Aorta (tissue), 5 donors: ENCODE data around the gene ZSCAN26. TPM values are rescaled to one million over a fixed set of nuclear protein-coding genes. Genes with fewer than 3 reads are reported as not detected.

Experiments used
- ATAC-seq: fragments of 200-7000 bp; cut with Tn5 transposase; one replicate; pipeline ENCODE4 v1.9.1; 2022; ENCODE audit warnings: moderate library complexity; ENCODE audit not compliant: low FRiP score
- DNase-seq, 2 donors: peaks; one replicate each; pipeline ENCODE4 v3.0.0-alpha.2; 2020
- H3K27ac ChIP-seq, 2 donors: one replicate each; pipeline ENCODE4 v1.5.1; 2013; ENCODE audit warnings: low read length in 2 of 2, mild to moderate bottlenecking in 2 of 2, moderate library complexity in 2 of 2, control low read depth in 1 of 2, inconsistent platforms in 1 of 2, low read depth in 1 of 2
- H3K27me3 ChIP-seq, 2 donors: one replicate each; pipeline ENCODE4 v1.6.1; 2013; ENCODE audit warnings: control low read depth in 1 of 2, low read length in 1 of 2, mild to moderate bottlenecking in 1 of 2, moderate library complexity in 1 of 2; ENCODE audit not compliant: insufficient read depth in 2 of 2, control insufficient read depth in 1 of 2
- H3K36me3 ChIP-seq, 2 donors: one replicate each; pipeline ENCODE4 v1.6.1; 2013; ENCODE audit warnings: control low read depth in 1 of 2, low read length in 1 of 2, mild to moderate bottlenecking in 1 of 2; ENCODE audit not compliant: insufficient read depth in 2 of 2, control insufficient read depth in 1 of 2
- H3K4me1 ChIP-seq, 2 donors: one replicate each; pipeline ENCODE4 v1.6.1; 2013; ENCODE audit warnings: low read length in 2 of 2, control low read depth in 1 of 2, mild to moderate bottlenecking in 1 of 2, moderate library complexity in 1 of 2; ENCODE audit not compliant: insufficient read depth in 2 of 2, control insufficient read depth in 1 of 2
- H3K4me3 ChIP-seq, 2 donors: one replicate each; pipeline ENCODE4 v1.5.1; 2013; ENCODE audit warnings: low read length in 2 of 2, control low read depth in 1 of 2, mild to moderate bottlenecking in 1 of 2
- H3K9me3 ChIP-seq: one replicate; pipeline ENCODE4 v1.6.1; 2013; ENCODE audit warnings: mild to moderate bottlenecking, low read length; ENCODE audit not compliant: control insufficient read depth
- WGBS, 2 donors: extraction: QIAGEN DNeasy Blood & Tissue Kit; methylation state at CpG; one replicate each; pipeline ENCODE4 v1.1.7; 2013; 5-methylcytosine and 5-hydroxymethylcytosine counted together
- intact Hi-C, 2 donors: fragments of 100-400 bp; cut with DNase I; formaldehyde crosslinking; loops; one replicate each; pipeline versions ENCODE4 v1.14.2 to v1.15.0; 2022
- polyA plus RNA-seq, 2 donors: library from polyadenylated mRNA; stranded (reverse); fragments of 200-250 nt; gene quantifications; one replicate each; pipeline ENCODE4 v1.2.3, GENCODE V29; 2013
- total RNA-seq, 2 donors: library from RNA; stranded (reverse); fragmentation: NEBNext Ultra II Directional; extraction: Animal tissue kit (Norgen Biotek cat#: 25700); gene quantifications; one replicate each; pipeline ENCODE4 v1.2.1, GENCODE V29; 2021
- donor health status: healthy with polysubstance abuse.
- donor health status: Bipolar disorder and iron deficiency.
- donor health status: DM: no; HTN: no; CAD: no.
- donor health status: DM: no; HTN: no; CAD: no.
- donor health status: DM: yes; HTN: yes; CAD: no.

Gene ZSCAN26
- total and polyA plus RNA-seq, 4 donors, result 15.7 to 22.8 (median 16.0) TPM

DNA sequence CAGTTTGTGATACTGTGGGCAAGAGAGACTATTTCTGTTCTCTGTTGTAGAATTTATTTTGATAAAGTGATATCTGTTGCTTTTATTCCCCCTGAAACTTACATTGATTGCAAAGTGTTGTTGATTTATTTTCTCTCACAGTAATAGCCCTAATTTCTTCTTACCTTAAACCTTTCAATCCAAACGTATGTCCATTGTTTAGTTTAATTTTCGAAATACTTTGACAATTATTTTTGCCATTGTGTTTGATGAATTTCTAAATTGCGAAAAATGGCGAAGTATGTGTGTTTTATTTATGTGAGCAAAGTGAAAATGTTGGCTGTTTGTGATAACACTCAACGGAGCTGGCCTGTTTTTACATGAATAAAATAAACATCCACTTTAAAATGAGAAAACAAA lies 381 bp upstream of the ZSCAN26 start:
- Histone ChIP-seq H3K9me3 (no peaks in the 10 kb centered on the region), H3K4me1 (peaks cover 0 to 3% of the 10 kb centered on the region in 2 donors), H3K27ac (no peak overlapping the region), H3K36me3 (no peaks in the 10 kb centered on the region), H3K4me3 (peak overlapping the region; percentile 72 to 77), H3K27me3 (no peaks in the 10 kb centered on the region)
- DNase-seq (no peak), ATAC-seq (no peak)
- WGBS, 2 donors, result 4 to 5% methylated on average over 5 of the region's 5 CpGs
- intact Hi-C loops, result loop anchor here in 1 of 2 donors (5.0 kb wide), 2 partner anchors 39 to 71 kb away; partner anchors contain the start of genes ZSCAN31 and ZSCAN9

DNA sequence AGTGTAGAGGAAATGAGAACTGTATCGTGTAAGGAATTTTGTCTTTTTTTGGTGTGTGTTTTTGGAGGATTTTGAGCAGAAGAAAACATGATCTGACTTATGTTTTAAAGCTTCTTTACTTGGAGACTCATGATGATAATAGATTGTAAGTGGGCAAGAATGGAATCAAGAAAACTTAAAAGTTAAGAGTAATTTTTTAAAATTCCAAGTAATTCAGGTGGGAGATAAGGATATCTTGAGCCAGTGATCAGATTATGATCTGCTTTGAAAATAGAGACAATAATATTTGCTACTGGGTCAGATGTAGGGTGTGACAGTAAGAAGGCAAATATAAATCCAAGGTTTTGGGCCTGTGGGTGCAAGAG lies 734 bp downstream of the ZSCAN26 start:
- H3K27ac ChIP-seq, result no peak overlapping the region
- DNase-seq (no peak), ATAC-seq (no peak)
- 0 to 4% methylated on average over 1 of the region's 1 CpG for WGBS, 2 donors
- peaks cover 0 to 7% of the 10 kb centered on the region in 2 donors for H3K36me3 ChIP-seq
- peak overlapping the region; percentile 67 to 72 for H3K4me3 ChIP-seq
- H3K9me3 ChIP-seq, result no peaks in the 10 kb centered on the region
- H3K4me1 ChIP-seq, result peaks cover 0 to 3% of the 10 kb centered on the region in 2 donors
- intact Hi-C loops, result loop anchor here in 1 of 2 donors (5.0 kb wide), 2 partner anchors 40 to 70 kb away; partner anchors contain the start of genes ZSCAN31 and ZSCAN9
- no peaks in the 10 kb centered on the region for H3K27me3 ChIP-seq

DNA sequence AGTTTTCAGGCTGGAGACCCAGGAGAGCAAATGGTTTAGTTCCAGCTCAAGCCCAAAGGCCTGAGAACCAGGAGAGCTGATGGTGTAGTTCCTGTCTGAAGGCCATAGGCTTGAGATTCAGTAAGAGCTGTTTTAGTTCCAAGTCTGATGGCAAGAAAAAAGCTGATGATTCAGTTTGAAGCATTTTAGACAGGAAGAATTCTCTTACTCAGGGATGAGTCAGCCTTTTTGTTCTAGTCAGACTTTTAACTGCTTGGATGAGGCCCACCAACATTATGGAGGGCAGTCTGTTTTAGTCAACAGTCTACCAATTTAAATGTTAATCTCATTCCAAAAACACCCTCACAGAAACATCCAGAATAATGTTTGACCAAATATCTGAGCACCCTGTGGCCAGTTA lies 2.5 kb downstream of the ZSCAN26 start:
- DNase-seq, result no peak
- Histone ChIP-seq H3K9me3 (no peaks in the 10 kb centered on the region), H3K36me3 (peaks cover 4 to 9% of the 10 kb centered on the region in 2 donors), H3K27ac (no peak overlapping the region), H3K27me3 (no peaks in the 10 kb centered on the region), H3K4me1 (peaks cover 0 to 3% of the 10 kb centered on the region in 2 donors), H3K4me3 (no peak overlapping the region)
- ATAC-seq, result no peak
- intact Hi-C loops, result loop anchor here in 1 of 2 donors (5.0 kb wide), 2 partner anchors 42 to 68 kb away; partner anchors contain the start of genes ZSCAN31 and ZSCAN9

DNA sequence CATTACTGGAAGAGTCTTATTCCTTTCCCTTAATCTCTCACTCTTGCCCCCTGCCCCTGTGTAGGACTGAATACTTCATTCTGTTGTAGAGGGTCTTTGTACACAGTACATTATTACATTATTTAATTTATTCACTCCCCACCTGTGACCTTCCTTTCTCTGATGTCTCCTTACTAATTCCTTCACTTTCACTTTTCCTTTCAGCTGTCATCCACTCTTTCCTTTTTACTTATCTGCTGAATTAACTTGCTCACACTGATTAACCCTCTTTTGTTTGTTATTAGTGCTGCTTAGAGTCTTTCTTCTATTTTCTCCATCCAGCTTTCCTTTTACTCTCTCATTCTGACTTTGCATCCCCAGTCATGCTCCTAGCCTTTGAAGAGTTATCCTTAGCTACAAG lies 7.9 kb downstream of the ZSCAN26 start:
- H3K36me3 ChIP-seq, result peaks cover 17% of the 10 kb centered on the region in 2 donors
- H3K9me3 ChIP-seq, result peaks cover 3% of the 10 kb centered on the region
- H3K27ac ChIP-seq, result no peak overlapping the region
- H3K4me3 ChIP-seq, result no peak overlapping the region
- intact Hi-C loops, result no loop called here
- DNase-seq (no peak), ATAC-seq (no peak)
- no peaks in the 10 kb centered on the region for H3K27me3 ChIP-seq
- no peaks in the 10 kb centered on the region for H3K4me1 ChIP-seq

DNA sequence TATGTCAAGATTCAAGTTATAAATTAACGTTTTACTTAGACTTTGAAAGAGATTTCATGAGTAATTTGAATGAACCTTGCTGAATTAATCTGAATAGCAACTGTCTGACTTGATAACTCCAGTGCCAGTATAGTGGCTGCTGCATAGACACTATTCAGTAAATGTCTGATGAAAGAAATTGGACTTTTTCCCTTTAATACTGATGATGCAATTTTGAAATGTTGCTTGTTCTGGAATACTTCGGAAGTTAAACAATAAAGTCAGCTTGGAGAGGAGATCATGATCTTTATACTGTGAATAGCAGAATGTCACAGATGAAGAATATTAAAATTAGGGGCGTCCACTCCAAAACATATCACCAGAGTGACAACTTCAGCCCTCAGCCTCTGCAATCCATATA lies 10.8 kb downstream of the ZSCAN26 start:
- intact Hi-C loops, result no loop called here
- peaks cover 0 to 2% of the 10 kb centered on the region in 2 donors for H3K4me1 ChIP-seq
- H3K27me3 ChIP-seq, result no peaks in the 10 kb centered on the region
- 71 to 73% methylated on average over 3 of the region's 3 CpGs for WGBS, 2 donors
- no peak overlapping the region for H3K4me3 ChIP-seq
- DNase-seq (no peak), ATAC-seq (no peak)
- H3K36me3 ChIP-seq, result peaks cover 9 to 17% of the 10 kb centered on the region in 2 donors
- H3K27ac ChIP-seq, result no peak overlapping the region
- H3K9me3 ChIP-seq, result peaks cover 3% of the 10 kb centered on the region

DNA sequence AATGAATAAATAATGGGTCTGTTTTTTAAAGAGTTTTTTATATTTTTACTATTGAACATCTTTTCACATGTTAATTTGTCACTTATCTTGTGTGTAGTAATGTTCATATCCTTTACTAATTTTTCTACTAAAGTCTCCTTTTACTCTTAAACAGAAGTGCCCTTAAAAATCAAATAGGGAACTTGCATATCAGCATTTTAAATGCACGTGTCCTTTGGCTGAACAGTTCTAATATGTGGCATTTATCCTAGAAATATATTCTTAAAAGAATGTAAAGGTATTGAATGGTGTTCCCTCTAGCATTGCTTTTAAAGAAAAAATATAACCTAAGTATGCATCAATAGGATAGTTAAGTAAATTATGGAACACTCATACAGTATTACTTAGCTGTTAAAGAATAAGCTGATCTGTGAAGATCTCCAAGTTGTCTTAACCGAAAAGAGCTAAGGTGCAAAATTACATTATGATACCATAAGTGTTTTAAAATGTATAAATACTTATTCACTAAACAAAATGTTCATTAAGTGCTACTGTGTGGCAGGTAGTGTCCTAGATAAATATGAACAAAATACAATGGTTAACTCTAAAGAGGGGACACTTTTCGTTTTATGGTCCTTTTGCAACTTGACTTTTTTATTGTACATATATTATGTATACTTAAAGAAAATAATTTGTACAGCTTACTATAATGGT lies 13.8 kb downstream of the ZSCAN26 start:
- intact Hi-C loops, result loop anchor here (5.0 to 10.0 kb wide), 3 partner anchors 47 to 77 kb away; partner anchors contain the start of gene ZKSCAN3 (in 1 of the 2)
- no peak overlapping the region for H3K27ac ChIP-seq

DNA sequence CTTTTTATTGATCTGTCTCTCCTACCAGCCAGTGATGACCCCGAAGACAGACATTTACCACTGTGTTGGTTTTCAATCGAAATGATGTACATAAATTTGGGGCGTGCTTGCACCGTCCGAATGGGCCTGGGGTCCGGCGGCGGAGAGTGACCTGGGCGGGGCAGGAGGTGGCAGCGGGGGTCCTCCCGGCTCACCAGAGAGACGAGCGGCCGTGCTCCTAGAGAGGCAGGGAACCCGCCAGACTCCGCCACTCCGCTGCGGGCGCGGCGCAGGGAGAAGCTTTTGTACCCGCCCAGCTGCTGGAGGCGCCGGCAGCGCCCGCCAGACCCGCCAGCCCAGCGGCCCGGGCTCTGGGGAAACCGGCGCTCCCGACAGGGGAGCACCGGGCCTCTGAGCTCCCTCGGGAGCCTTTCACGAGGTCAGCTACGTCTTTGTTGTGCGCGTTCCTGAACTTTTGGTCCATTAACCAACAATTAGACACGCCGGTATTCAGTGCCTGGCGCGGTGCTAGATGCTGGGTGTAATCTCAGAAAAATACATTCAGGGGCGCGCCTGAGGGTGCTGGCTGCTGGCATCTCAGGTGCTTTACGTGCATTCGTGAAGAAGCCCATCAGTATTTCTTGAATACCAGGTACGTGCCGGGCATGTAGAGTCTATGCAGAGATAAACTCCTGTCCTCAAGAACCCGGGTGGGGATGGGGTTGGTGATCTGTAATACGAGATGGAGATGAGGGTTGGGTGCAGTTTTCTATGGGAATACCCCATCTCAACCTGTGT lies 14.5 kb downstream of the ZSCAN26 start, which contains the start of gene PGBD1:
Gene PGBD1, plus strand, starts transcription at position 285 of the 777 bp plus-strand sequence. CDS start 2,242 bp downstream, outside the sequence.
- intact Hi-C loops, result loop anchor here (5.0 to 10.0 kb wide), 3 partner anchors 46 to 76 kb away; partner anchors contain the start of gene ZKSCAN3 (in 1 of the 2)
- H3K27me3 ChIP-seq, result no peaks in the 10 kb centered on the region
- no peaks in the 10 kb centered on the region for H3K9me3 ChIP-seq
- H3K27ac ChIP-seq, result no peak within 1 kb of the TSS
- ATAC-seq (peak; percentile 90), DNase-seq (peak; percentile 86 to 93)
- peaks cover 0 to 2% of the 10 kb centered on the region in 2 donors for H3K4me1 ChIP-seq
- H3K36me3 ChIP-seq, result peaks cover 8% of the 10 kb centered on the region in 2 donors
- WGBS, 2 donors, result 0 to 1% methylated on average over 50 of the region's 50 CpGs
- H3K4me3 ChIP-seq, result peak within 1 kb of the TSS; percentile 53 to 85

More for the DNA sequence above, 13.8 kb downstream of the ZSCAN26 start:
- Histone ChIP-seq H3K27me3 (no peaks in the 10 kb centered on the region), H3K4me1 (peaks cover 0 to 2% of the 10 kb centered on the region in 2 donors), H3K9me3 (peaks cover 3% of the 10 kb centered on the region), H3K4me3 (peak overlapping the region; percentile 53 to 85), H3K36me3 (peaks cover 11% of the 10 kb centered on the region in 2 donors)
- ATAC-seq (no peak), DNase-seq (no peak)
- 40 to 42% methylated on average over 3 of the region's 3 CpGs for WGBS, 2 donors

DNA sequence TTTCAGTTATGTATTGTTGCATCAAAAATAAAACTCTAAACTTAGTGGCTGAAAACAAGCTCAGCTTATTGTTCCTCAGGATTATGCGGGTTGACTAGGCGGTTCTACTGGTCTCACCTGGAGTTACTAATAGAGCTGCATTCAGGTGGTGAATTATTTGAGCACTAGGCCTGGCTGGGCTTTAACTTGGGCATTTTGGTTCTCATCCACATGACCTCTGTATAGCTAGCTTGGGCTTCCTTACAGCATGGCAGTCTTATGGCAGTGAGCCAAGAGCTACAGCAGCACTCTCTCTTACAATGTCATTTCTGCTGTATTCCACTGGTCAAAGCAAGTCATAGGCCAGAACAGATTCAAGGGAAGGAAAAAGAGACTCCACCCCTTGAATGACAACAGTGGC lies 16.0 kb downstream of the ZSCAN26 start:
- Histone ChIP-seq H3K27me3 (no peaks in the 10 kb centered on the region), H3K36me3 (peaks cover 3 to 6% of the 10 kb centered on the region in 2 donors), H3K9me3 (no peaks in the 10 kb centered on the region), H3K27ac (no peak overlapping the region), H3K4me1 (peaks cover 0 to 2% of the 10 kb centered on the region in 2 donors), H3K4me3 (no peak overlapping the region)
- DNase-seq (no peak), ATAC-seq (no peak)
- intact Hi-C loops, result loop anchor here (5.0 to 10.0 kb wide), 3 partner anchors 44 to 74 kb away; partner anchors contain the start of gene ZKSCAN3 (in 1 of the 2)
- 95 to 99% methylated on average over 2 of the region's 2 CpGs for WGBS, 2 donors
